RKO (cell line): ENCODE results near the gene FUT1.
A peak's percentile ranks its signal among the peaks of the same experiment; 100 is the strongest.
"Not testable (repeated sequence)": the region's sequence is repeated elsewhere in the genome, so short reads cannot be mapped to it uniquely, and the experiment has no call there.

Experiments
- DNase-seq: peaks from one replicate; pipeline ENCODE4 v3.0.0-alpha.2; 2016; ENCODE audit warnings: low spot score

Gene FUT1

DNA sequence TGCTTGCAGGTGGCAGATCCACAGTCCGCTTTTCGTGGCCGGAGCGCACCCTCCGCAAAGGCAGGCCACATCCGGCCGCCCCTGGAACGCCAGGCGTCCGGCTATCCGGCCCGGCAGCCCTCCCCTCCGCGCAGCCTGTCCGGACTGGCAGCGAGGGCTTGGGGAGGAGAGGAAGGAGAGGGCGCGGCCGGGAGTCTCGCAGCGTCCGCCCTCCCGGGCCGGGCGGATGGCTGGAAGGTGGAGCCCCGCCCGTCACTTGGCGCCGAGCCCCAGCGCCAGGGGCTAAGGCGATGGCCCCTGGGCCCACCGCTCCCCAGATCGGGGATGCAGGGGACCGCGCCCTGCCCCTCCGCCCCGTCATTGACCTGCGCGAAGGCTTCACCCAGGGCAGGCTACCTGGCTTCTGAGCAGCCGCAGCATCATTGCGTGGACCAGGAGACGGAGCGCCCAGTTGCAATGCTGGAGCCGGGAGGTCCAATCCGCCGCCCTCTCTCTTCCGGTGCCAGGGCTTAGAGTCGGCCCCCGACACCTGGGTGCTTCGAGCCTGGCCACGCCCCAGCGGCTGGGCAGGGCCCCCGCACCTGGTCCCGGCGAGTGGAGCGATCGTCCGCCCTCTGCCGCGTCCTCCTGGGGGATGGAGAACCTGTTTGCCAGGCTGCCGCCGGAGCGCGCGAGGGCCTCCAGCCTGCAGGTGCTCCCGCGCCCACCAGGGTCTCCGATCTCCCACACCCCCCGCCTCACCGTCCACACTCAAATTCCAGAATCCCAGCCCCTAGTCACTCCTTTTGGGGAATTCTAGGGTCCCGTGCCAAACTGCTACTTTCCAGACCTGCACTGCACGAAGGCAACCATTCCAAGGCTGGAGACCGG, at the start of gene FUT1:
Gene FUT1 (minus strand): TSS at position 146 of the 870 bp plus-strand sequence. CDS start 1,360 bp downstream, outside the sequence.
- DNase-seq, result peak; percentile 66

DNA sequence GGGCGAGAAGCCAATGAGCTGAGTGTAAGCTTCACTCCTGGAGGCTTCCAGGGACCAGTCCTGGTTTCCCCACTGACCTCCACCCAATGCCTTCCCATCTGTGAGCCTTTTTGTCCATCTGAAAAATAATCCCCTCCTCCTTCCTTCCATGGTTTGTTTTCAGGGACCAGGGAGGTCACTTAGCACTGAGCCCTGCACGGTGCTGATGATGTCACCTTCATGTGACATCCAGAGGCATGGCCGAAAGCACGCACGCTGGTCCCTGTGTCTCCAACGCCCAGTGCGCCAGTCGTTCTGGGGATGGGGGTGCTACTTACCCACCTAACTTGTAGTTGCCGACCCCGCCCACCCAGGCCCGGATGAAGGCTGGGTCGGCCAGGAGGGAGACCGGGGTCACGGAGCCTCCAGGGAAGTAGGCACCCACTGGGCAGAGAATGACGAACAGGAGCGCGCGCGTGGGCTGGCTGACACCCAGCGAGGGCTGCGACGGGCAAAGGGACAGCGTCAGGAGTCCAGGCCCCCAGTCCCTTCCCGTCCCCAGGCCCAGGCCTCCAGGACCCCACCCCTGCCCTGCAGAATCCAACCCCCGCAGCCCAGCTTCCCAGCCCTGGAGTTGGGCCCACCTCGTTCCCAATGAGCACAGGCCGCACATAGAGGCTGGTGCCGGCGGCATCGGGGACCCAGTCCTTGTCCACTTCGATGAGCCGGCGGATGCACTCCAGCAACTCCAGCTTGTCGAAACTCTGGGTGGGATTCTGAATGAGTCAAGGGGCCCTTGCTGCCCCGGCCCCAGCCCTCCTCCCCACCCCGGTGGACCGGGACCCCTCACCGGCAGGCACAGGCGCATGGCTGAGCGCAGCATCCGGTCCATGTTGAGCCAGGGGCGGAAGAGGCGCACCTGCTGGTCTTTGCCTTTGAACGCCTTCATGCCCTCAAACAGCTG, 47.2 kb upstream of the FUT1 start:
- no peak for DNase-seq

DNA sequence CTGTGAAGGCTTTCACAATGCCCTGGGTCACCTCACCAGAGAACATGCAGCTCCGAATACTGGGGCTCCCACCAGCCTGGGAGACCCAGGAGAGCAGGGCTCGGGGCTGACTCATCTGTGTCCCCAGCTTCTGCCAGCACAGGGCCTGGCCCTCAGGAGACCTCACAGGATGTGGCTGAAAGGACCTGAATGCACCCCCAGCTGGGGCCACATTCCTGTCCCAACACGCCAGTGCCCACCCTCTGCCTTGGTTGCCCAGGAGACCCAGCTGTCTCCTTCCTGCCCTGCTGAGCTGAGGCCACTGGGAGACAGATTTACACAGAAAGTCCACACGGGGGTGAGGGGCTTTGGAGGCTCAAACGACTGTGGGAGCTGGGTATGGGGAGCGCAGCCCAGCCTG, 46.5 kb upstream of the FUT1 start:
- DNase-seq, result no peak

DNA sequence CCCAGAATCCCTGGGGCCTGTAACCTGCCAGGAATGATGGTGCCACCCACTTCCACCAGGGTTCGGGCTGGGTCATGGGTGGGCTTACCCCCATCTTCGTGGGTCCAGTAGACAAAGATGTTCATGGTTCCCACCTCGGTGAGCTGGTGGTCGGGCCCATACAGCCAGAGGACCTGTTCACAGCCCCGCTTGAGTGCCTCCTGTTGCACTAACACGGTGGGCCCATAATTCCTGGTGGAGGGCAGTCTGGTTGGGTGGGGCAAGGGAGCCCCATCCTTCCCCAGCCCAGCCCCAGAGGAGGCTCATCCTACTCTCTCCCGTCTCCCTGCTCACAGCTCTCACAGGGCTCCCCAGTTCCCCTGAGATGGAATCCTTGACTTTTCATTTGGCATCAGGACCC, 44.7 kb upstream of the FUT1 start:
- no peak for DNase-seq

DNA sequence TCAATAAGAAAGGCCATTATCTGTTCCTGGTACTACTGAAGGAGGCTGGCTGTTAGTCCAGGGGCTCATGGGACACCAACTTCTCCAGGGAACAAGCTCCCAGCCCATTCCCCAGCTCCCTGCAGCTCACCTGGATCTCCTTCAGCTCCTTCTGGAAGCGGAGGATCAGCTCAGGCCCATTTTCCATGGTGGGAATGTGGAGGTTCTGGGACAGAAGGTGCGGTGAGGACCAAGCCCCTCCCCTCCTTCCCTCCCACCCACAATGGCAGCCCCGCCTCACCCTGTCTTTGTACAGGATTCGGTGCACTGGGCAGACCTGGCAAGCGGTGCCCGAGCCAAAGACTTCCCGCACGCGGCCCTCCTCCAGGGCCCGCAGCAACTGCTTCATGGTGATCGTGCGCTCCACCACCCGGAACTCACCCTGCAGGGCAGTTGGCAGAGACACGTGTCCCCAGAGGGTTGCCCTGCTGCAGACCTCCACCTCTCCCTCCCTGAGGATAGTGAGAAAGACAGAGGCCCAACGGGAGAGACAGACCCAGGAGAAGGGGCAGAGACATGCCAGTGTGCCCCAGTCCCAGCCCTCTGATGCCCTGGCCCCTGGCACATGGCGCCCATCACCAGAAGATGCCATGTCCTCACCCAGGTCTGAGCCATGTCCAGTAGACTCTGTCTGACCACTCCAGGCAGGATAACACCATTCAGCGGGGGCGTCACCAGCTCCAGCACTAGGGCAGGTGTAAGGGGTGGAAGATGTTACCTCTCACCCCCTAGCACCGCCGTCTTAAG, 44.0 kb upstream of the FUT1 start:
- no peak for DNase-seq

DNA sequence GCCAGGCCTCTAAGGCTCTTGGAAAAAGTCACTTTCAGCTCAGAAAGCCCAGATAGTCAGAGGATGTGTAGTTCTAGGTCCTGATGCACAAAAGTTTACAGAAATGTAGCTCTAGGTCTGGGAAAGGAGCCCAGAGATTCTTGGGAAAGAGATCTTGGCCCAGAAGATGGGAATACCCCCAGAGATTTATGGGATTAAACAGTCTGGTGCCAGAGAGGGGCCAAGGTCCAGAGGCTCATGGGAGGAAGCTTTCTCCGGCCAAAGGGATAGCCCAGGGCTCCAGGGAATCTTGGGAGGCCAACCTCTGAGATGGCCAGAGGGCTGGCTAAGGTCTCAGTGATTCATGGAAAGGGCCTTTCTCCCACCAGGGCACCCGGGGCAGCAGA, 43.2 kb upstream of the FUT1 start:
- DNase-seq, result no peak

DNA sequence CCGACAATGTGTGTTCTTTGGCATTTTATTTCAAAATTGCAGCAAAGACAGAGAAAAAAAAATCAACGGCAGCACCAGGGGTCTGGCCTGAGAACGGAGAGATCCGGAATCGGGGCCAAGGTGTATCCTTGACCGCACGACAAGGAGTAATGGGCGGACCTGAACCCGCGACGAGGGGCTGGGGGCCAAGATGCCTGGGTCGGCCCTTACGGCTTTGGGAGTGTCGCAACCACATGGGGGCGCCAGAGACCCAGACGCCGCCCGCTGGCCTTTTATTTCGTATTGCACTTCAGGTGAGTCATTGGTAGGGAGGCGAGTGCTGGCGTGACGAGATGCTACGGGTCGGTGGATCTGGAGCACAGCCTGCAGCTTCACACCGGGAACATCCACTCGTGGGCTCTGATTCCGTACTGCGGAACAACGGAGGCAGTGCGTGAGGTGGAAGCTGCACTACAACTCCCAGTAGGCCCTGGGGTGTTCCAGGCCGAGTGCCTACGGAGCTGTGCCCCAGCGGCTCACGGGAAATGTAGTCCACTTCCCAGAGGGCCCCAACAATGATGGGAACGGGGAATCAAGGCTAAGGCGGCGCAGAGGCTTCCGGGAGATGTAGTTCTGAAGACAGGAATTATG, 42.7 kb upstream of the FUT1 start:
- peak; percentile 94 for DNase-seq

DNA sequence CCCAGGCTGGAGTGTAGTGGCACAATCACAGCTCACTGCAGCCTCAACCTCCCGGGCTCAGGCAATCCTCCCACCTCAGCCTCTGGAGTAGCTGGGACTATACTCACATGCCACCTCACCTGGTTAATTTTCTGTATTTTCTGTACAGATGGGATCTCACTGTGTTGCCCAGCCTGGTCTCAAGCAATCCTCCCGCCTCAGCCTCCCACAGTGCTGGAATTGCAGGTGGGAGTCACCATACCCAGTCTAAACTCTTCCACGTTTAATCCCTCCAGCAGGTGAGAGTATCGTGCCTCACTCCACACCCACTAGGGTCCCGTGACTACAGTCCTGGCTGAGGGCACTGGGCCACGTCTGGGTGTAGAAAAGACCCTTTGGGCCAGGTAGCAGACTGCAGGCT, 41.9 kb upstream of the FUT1 start:
- DNase-seq, result no peak

DNA sequence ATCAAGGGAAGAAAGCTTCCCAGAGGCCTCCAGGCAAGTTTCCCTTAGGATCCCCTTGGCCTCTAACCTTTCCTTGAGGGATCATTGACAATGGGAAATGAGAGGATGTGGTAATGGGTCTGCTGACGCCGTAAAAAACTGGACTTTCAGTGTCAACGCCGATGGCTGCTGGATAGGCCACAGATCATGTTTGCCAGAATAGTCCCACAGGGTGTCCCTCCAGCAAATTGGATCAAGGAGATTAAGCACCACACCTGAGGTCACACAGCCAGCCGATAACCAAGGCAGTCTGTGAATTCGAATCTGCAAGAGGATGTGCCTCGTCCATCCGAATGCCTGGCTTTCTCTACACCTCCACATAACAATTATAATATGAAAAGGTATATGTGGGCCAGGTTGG, 40.8 kb upstream of the FUT1 start:
- no peak for DNase-seq

DNA sequence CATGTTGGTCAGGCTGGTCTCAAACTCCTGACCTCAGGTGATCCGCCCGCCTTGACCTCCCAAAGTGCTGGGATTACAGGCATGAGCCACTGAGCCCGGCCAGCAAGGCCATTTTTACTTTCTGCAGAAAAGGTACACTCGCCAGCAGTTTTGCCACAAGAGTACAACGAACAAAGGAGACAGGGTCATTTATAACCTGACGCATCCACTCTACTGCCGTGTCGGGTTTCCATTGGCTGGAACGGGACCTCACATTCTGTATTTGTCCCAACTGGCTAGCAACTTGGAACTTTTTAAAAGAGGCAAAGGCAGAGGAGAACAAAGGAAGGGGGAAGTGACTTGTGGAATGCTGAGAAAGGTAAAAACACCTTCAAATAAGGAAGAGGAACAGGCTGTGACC, 34.9 kb upstream of the FUT1 start:
- not testable (repeated sequence) for DNase-seq

DNA sequence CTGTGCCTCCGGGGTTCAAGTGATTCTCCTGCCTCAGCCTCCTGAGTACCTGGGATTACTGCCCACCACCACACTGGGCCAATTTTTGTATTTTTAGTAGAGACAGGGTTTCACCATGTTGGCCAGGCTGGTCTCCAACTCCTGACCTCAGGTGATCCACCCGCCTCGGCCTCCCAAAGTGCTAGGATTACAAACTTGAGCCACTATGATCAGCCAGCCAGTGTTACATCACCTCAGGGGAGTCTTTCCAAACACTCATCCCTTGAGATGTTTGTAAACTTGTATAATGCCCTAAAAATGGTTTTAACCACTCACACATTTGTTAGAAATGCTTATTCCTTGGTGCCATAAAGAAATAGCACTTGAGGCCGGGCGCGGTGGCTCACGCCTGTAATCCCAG, 34.0 kb upstream of the FUT1 start:
- not testable (repeated sequence) for DNase-seq

DNA sequence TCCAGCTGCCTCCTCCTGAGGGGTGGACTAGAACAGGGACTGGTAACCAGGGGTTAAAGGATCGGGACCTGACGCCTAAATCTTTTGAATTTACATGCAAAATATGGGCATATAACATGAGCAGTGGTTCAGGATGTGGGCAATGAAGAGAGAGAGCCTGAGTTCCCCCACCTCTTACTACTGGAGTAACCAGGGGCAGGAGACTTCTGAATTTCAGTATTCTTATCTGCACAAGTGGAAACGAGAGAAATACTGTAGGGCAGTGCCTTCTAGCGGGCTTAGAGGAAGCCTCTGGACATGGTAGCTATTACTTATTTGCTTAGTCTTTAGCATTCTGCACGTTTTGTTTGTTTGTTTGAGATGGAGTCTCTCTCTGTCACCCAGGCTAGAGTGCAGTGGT, 32.1 kb upstream of the FUT1 start:
- no peak for DNase-seq

DNA sequence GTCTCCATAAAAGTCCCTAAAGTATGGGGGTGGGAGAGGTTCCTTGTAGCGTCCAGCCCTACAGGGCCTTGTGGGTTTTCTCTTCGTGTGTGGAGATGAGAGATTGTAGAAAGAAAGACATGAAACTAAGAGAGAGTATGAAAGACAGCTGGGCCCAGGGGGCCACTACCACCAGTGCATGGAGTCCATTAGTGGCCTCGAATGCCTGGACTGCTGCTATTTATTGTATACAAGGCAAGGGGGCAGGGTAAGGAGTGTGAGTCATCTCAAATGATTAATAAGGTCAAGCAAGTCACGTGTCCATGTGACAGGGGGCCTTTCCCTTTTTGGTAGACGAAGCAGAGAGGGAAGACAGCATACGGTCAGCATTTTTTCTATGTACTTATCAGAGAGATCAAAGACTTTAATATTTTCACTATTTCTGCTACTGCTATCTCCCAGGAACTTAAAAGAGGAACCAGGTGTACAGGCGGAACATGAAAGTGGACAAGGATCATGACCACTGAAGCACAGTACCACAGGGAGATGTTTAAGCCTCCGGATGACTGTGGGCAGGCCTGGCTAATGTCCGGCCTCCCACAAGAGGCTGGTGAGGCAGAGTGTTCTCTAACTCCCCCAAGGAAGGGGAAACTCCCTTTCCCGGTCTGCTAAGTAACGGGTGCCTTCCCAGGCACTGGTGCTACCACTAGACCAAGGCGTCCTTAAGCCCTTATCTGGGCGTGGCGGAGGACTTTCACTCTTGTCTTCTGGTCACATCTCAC, 28.4 kb upstream of the FUT1 start:
- DNase-seq, result peak; percentile 67

DNA sequence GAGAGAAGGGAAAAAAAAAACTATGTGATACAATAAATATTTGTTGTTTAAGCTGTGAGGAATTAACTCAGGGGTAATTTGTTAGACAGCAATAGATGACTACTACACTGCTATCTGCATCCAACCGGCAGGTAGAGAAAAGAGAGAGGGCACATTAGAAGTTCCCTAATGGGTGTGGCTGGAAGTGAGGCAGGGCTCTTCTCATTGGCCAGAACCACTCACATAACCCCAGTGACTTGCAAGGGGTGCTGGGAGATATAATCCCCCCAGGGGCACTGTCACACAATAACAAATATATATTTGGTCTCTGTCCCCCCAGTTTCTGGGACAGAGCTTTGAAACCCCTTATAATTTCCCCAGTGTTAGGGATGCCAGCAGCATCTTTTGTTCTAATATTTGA, 27.2 kb upstream of the FUT1 start:
- no peak for DNase-seq

DNA sequence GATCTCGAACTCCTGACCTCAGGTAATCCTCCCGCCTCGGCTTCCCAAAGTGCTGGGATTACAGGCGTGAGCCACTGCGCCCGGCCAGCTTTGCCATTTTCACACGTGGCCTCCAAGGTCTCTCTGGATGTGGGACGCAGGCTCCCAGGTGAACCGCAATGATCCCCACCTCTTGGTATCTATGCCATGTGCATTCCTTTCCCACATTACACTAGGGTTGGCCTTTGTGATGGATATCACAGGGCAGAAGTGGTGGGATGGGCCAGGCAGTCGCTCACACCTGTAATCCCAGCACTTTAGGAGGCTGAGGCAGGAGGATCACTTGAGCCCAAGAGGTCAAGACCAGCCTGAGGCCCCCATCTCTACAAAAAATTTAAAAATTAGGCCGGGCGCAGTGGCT, 25.3 kb upstream of the FUT1 start:
- no peak for DNase-seq

DNA sequence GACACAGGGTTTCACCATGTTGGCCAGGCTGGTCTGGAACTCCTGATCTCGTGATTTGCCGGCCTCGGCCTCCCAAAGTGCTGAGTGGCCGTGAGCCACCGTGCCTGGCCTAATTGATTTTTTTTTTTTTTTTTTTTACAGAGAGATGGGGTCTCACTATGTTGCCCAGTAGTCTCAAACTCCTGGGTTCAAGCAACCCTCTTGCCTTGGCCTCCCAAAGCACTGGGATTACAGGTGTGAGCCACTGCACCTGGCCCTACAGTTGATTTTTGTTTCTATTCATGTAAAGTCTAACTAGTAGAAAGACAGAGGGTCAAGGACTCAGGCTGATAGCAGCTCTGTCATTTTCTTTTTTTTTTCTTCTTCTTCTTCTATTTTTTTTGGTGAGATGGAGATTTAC, 24.7 kb upstream of the FUT1 start:
- no peak for DNase-seq

DNA sequence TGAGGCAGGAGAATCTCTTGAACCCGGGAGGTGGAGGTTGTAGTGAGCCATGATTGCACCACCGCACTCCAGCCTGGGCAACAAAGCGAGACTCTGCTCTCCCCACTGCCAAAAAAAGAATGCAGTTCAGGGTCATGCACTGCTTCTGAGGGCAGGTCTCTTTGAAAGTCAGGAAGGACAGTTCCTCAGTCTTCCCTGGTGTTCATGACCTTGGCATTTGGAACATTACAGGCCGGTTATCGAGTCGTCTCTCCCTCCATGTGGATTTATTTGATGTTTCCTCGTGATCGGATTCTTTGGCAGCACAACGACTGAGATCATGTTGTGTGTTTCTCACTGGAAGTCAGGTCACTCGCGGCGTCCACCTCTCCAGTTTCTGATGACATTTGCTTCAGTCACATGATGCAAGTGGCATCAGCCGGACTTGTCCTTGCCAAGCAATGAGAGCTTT, 20.1 kb upstream of the FUT1 start:
- no peak for DNase-seq

DNA sequence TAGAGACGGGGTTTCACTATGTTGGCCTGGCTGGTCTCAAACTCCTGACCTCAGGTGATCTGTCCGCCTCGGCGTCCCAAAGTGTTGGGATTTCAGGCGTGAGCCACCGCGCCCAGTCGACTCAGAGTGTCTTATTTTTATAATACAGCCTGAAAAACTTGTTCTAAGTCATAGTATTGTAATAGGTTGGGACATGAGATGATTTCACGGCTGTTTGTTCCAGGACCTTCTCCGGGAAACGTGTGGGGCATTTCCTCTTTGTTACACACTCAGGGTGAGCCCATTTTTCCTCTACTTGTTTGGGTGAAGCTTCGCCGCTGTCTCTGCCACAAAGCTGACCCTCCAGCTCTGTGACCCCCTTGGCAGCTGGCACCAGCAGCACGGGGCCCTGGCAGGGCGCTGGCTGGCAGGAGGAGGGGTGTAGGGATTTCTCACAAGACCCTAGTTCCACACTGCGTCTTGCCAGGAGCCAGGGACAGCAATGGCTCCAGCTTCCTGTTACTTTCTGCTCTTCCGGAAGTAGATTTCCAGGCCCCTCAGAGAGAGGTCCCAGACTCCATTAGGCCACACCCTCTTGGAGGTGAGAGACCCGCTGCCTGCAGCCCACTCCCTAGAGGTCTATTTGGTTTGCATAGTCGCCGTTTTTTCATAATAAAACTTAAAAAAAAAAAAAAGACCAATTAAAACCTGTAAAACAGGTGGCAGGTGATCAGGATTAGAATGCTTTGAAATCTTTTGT, 18.5 kb upstream of the FUT1 start:
- DNase-seq, result no peak

DNA sequence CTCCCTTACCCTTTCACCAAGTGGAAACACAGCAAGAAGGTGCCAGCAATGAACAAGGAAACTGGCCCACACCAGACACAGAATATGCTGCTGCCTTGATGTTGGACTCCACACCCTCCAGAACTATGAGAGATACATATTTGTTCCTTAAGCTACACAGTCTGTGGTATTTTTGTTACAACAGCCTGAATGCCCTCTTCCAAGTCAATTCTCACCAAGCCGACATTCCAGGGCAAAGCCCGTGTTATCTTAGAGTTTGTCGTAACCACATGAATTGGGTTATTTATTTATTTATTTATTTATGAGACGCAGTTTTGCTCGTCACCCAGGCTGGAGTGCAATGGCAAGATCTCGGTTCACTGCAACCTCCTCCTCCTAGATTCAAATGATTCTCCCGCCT, 17.8 kb upstream of the FUT1 start:
- no peak for DNase-seq

DNA sequence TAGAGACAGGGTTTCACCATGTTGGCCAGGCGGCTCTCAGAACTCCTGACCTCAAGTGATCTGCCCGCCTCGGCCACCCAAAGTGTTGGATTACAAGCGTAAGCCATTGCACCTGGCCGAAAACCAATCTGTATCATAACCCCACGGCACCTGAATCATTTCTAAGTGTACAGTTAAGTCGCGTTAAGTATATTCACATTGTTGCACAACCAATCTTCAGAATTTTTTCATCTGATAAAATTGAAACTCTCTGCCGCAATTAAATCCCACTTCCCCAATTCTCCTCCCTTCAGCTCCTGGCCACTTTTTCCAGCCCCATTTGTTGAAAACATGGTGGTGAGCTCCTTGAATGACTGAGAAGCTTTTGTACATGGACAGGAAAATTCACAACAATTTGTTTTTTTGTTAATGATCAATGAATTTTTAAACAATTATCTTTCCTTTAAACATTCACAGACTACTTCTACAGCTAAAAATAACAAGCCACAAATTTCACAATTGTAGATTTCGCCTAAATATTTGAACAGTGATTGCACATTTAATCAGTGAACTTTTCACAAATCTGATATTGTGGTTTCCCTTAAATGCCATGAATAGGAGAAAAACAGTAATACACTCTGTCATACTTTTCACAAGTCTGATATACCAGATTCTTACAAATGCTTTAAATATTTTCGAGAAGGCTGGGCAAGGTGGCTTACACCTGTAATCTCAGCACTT, 16.7 kb upstream of the FUT1 start:
- no peak for DNase-seq
